Fibroblast of villous mesenchyme (primary cell): ENCODE results near the gene FAM219A. TPM values are rescaled to one million over a fixed set of nuclear protein-coding genes. Genes with fewer than 3 reads are reported as not detected.
"Not testable (repeated sequence)": the region's sequence is repeated elsewhere in the genome, so short reads cannot be mapped to it uniquely, and the experiment has no call there.

Source experiments
- DNase-seq: peaks from one replicate; pipeline ENCODE4 v3.0.0-alpha.2; 2010; ENCODE audit warnings: low read depth
- H3K4me3 ChIP-seq: 2 replicates; pipeline ENCODE4 v1.5.1; 2011; ENCODE audit warnings: low read depth, mild to moderate bottlenecking, low read length
- total RNA-seq: library from RNA; depleted of rRNA; stranded (reverse); fragments of >200 nt; gene quantifications from 2 replicates; pipeline ENCODE4 v1.2.3, GENCODE V29; 2012
- TF ChIP-seq, protein P1 (sequence below): IDR thresholded peaks from 2 replicates; pipeline ENCODE4 v1.5.1; 2012; ENCODE audit warnings: low read depth, mild to moderate bottlenecking, low read length; ENCODE audit not compliant: insufficient read depth

FAM219A gene
- total RNA-seq, 1 donor: 9.9 TPM

DNA sequence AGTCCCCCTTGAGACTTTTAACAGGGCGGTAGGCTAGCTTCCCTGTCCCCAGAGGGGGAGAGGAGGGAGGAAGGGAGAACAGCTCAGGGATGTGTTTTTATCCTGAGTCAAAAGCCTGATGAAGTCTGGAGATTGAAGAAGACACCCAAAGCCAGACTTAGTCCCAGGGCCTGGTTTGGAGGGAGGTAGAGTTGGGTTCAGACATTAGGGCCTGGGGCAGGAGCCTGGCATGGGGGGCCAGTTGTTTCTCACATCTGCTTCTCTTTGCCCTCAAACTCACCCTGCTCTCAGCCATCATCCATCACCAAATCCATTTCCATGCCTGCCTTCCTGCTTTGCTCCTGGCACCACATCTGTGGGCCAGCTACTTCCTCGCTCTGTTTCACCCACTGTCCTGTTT, 84.6 kb downstream of the FAM219A start:
- no peak for DNase-seq
- TF ChIP-seq, protein P1, sequence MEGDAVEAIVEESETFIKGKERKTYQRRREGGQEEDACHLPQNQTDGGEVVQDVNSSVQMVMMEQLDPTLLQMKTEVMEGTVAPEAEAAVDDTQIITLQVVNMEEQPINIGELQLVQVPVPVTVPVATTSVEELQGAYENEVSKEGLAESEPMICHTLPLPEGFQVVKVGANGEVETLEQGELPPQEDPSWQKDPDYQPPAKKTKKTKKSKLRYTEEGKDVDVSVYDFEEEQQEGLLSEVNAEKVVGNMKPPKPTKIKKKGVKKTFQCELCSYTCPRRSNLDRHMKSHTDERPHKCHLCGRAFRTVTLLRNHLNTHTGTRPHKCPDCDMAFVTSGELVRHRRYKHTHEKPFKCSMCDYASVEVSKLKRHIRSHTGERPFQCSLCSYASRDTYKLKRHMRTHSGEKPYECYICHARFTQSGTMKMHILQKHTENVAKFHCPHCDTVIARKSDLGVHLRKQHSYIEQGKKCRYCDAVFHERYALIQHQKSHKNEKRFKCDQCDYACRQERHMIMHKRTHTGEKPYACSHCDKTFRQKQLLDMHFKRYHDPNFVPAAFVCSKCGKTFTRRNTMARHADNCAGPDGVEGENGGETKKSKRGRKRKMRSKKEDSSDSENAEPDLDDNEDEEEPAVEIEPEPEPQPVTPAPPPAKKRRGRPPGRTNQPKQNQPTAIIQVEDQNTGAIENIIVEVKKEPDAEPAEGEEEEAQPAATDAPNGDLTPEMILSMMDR: no peak
- no peak overlapping the region for H3K4me3 ChIP-seq

DNA sequence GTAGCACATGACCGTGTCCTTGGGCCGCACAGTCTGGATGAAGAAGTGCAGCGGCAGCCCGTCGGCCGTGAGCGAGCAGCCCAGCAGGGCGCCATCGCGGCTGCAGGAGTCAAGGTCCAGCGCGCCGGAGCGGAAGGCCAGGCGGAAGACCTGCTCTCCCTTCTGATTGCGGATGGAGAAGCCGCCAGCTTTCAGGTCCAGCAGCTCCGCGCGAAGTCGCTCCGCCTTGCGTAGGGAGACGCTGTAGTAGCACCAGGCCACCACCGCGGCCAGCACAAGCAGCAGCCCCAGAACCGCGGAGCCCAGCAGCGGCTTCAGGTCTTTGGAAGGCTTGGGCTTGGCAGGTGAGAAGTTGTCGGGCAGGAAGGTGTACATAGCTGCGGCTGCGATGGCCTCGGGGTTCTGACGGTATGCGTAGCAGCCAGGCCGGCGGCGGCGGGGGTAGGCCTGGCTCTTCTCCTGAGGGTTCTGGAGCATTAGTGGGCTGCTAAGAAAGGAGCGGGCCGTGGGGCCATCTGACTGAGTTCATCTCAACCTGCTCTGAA, 85.8 kb downstream of the FAM219A start:
- TF ChIP-seq, protein P1: no peak
- no peak for DNase-seq
- H3K4me3 ChIP-seq: no peak overlapping the region

DNA sequence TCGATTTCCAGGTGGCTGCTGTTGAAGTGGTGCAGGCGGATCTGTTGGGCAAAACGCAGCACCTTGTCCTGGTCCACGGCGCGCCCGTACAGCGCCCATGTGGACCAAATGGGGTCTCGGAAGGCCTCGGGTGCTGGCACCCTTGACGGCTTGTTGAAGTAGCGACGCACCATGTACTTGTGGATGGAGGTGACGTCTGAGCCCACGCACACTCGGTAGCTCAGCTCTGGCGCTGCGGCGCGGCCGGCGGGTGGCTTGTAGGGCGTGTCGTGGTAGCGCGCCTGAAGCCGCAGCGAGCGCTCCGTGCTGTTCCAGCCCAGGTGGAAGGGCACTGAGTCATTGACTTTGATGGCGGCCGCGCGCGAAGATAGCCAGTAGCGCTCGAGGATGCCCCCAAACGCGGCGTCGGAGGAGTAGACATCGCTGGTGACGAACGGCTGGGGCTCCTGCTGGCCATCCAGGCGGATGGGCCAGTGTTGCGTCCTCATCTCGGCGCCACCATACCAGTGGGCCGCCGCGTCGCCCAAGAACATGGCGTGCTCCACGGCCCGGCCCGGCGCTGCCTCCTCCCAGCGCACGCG, 86.4 kb downstream of the FAM219A start:
- TF ChIP-seq, protein P1: no peak
- H3K4me3 ChIP-seq: no peak overlapping the region
- no peak for DNase-seq

DNA sequence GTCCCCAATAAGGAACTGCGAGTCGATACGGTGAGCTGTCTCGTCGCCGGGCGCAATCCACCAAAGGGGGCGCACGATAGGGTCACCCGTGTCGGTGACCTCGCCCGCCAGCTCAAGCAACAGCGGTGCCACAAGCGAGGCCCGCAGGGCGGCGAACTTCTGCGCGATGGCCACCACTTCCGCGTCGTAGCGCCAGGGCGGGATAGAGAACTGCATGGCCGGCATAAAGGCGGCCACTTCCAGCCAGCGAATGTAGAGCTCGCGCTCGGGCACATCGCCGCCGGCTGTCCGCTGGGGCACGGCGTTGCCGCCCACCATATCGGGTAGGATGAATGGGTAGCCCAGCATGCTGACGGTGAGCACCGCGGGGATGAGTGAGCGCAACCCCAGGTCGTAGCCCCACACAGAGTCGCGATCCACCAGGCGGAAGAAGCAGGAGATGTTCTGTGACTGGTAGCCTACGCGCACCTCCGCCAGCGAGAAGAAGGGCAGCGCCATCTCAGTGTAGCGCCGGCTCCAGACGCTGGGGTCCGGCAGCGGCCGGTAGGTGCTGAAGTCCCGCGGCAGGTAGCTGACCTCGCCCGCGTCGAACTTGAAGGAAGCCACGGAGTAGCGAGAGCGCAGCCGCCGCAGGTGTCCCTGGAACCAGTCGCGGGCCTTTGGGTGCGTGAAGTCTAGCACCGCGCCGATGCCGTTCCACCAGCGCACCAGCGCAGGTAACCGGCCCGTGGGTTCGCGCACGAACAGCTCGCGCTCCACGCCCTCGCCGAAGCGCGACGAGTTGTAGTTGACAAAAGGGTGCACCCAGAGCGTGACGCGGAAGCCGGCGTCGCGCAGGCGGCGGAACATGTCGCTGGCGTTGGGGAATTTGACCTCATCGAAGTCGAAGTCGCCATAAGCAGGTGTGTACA, 87.1 kb downstream of the FAM219A start:
- TF ChIP-seq, protein P1: no peak
- H3K4me3 ChIP-seq: peak overlapping the region; percentile 55
- peak; percentile 16 for DNase-seq

DNA sequence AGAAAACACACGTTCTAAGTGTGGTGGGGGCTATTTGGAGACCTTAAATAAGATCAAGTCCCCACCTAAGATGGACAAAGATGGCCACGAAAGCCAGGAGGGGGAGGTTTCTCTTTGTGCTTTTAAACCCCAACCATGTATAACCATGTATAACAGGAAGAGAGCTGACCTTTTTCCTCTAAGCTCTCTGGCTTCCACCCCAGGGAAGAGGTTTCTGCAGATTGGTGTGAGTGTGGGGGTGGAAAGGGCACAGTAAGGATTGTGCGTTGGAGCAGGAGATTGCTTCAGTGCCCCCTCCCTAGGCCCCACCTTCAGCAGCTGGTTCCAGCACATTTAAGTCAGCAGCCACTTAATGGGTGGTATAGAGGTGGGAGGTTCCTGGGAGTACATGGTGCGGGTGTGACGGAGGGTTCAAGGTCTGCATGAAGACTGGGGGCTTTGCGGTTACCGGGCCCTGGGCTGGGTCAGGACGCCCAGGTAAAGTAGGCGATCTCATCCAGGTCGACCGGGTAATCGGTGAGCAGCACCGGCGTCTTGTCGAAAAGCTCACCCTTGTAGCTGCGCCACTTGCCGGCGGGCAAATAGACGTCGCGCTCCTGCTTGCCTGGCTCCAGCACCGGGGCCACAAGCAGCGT, 87.9 kb downstream of the FAM219A start:
- H3K4me3 ChIP-seq: peak overlapping the region; percentile 55
- no peak for DNase-seq
- TF ChIP-seq, protein P1: no peak

DNA sequence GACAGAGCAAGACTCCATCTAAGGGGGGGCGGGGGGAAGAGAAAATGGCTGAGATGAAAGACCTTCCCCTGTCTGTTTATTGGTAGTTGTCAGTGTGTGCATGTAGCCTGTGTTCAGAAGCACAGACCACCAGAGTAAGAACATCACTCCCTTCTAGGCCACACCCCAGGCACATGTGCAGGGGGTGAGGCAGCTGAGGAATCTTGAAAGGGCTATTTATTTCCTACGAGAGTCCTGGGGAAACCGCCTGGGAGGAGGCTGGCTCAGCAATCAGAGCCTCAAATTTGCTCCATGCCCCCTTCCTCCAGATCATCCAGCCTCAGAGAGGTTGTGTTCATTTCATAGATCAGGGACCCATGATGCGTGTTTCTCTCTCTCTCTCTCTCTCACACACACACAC, 88.7 kb downstream of the FAM219A start:
- no peak for DNase-seq
- no peak overlapping the region for H3K4me3 ChIP-seq
- TF ChIP-seq, protein P1: no peak

DNA sequence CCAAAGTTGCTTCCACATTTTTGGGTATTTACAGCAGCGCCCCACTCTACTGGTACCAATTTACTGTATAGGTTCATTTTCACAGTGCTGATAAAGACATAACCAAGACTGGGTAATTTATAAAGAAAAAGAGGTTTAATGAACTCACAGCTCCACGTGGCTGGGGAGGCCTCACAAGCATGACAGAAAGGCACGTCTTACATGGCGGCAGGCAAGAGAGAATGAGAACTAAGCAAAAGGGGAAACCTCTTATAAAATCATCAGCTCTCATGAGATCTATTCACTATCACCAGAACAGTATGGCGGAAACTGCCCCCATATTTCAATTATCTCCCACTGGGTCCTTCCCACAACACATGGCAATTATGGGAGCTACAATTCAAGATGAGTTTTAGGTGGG, 89.6 kb downstream of the FAM219A start:
- not testable (repeated sequence) for DNase-seq, H3K4me3 ChIP-seq

DNA sequence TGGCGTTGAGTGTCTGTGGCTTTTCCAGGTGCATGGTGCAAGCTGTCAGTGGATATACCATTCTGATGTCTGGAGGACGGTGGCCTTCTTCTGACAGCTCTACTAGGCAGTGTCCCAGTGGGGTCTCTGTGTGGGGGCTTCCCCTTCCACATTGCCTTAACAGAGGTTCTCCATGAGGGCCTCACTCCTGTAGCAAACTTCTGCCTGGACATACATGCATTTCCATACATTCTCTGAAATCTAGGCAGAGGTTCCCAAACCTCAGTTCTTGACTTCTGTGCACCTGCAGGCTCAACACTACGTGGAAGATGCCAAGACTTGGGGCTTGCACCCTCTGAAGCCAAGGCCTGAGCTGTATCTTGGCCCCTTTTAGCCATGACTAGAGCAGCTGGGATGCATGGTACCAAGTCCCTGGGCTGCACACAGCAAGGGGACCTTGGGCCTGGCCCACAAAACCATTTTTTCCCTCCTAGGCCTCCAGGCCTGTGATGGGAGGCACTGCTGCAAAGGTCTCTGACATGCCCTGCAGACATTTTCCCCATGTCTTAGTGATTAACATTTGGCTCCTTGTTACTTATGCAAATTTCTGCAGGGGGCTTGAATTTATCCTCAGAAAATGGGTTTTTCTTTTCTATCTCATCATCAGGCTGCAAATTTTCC, 90.5 kb downstream of the FAM219A start:
- H3K4me3 ChIP-seq, DNase-seq: not testable (repeated sequence)
